ENCODE measurements around the gene NMUR1.

The NMUR1 gene

DNA sequence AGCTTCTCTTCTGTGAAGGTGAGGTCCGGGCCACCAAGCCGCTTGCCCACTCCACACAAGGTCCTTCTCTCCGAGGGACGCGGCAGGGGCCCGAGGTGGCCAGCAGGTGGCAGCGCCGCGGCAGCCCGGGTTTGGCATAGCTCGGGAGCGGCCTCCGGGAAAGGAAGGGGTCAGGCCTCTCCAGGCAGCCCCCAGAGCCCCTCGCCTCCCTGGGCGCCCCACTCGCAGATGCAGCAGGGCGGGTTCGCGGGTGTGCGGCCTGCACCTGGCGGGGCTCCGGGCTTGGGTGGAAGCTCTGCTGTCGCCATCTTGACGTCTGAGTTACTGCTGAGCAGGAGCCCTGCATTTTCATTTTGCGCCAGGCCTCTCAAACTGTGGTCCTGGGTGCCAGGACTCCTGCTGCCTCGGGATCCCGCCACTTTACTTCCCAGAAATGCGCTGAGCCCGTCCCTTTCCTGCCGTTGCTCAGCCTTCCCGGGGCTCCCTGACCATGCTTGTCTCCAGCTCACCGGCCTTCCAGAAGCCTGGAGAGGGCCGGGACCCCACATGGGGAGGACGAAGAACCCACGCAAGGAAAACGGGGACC is 47.3 kb downstream of the NMUR1 start (continued):
- TF ChIP-seq ZNF768 (tag by site-specific recombination; IDR thresholded peaks at IDR 0.05) (no peak), IKZF3 (tag by site-specific recombination; IDR thresholded peaks at IDR 0.05) (no peak), ZNF157 (tag by site-specific recombination; IDR thresholded peaks at IDR 0.05) (no peak), YY2 (tag by site-specific recombination; IDR thresholded peaks at IDR 0.05) (no peak), ZNF423 (tag by site-specific recombination; IDR thresholded peaks at IDR 0.05) (no peak), ZNF701 (tag by site-specific recombination; IDR thresholded peaks at IDR 0.05) (no peak), ZNF140 (tag by site-specific recombination; IDR thresholded peaks at IDR 0.05) (no peak), KLF7 (tag by site-specific recombination; IDR thresholded peaks at IDR 0.05; ENCODE audit: borderline replicate concordance) (no peak), ZNF2 (tag by site-specific recombination; IDR thresholded peaks at IDR 0.05) (peak; percentile 89), ZNF473 (tag by site-specific recombination; IDR thresholded peaks at IDR 0.05) (no peak), ZNF19 (tag by site-specific recombination; IDR thresholded peaks at IDR 0.05; ENCODE audit: low read depth) (no peak), MEIS1 (CRISPR knock-in tag; IDR thresholded peaks at IDR 0.05; ENCODE audit: borderline replicate concordance) (no peak), ZNF23 (tag by site-specific recombination; IDR thresholded peaks at IDR 0.05; ENCODE audit: borderline replicate concordance) (no peak)
- TF ChIP-seq, protein P1, sequence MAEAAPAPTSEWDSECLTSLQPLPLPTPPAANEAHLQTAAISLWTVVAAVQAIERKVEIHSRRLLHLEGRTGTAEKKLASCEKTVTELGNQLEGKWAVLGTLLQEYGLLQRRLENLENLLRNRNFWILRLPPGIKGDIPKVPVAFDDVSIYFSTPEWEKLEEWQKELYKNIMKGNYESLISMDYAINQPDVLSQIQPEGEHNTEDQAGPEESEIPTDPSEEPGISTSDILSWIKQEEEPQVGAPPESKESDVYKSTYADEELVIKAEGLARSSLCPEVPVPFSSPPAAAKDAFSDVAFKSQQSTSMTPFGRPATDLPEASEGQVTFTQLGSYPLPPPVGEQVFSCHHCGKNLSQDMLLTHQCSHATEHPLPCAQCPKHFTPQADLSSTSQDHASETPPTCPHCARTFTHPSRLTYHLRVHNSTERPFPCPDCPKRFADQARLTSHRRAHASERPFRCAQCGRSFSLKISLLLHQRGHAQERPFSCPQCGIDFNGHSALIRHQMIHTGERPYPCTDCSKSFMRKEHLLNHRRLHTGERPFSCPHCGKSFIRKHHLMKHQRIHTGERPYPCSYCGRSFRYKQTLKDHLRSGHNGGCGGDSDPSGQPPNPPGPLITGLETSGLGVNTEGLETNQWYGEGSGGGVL (tag by site-specific recombination; IDR thresholded peaks at IDR 0.05): no peak
- TF ChIP-seq, protein P2, sequence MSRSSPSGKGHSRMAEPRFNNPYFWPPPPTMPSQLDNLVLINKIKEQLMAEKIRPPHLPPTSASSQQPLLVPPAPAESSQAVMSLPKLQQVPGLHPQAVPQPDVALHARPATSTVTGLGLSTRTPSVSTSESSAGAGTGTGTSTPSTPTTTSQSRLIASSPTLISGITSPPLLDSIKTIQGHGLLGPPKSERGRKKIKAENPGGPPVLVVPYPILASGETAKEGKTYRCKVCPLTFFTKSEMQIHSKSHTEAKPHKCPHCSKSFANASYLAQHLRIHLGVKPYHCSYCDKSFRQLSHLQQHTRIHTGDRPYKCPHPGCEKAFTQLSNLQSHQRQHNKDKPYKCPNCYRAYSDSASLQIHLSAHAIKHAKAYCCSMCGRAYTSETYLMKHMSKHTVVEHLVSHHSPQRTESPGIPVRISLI (tag by site-specific recombination; IDR thresholded peaks at IDR 0.05): no peak
- TF ChIP-seq, protein P3, sequence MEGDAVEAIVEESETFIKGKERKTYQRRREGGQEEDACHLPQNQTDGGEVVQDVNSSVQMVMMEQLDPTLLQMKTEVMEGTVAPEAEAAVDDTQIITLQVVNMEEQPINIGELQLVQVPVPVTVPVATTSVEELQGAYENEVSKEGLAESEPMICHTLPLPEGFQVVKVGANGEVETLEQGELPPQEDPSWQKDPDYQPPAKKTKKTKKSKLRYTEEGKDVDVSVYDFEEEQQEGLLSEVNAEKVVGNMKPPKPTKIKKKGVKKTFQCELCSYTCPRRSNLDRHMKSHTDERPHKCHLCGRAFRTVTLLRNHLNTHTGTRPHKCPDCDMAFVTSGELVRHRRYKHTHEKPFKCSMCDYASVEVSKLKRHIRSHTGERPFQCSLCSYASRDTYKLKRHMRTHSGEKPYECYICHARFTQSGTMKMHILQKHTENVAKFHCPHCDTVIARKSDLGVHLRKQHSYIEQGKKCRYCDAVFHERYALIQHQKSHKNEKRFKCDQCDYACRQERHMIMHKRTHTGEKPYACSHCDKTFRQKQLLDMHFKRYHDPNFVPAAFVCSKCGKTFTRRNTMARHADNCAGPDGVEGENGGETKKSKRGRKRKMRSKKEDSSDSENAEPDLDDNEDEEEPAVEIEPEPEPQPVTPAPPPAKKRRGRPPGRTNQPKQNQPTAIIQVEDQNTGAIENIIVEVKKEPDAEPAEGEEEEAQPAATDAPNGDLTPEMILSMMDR (tag by site-specific recombination; IDR thresholded peaks at IDR 0.05): peak; percentile 84

DNA sequence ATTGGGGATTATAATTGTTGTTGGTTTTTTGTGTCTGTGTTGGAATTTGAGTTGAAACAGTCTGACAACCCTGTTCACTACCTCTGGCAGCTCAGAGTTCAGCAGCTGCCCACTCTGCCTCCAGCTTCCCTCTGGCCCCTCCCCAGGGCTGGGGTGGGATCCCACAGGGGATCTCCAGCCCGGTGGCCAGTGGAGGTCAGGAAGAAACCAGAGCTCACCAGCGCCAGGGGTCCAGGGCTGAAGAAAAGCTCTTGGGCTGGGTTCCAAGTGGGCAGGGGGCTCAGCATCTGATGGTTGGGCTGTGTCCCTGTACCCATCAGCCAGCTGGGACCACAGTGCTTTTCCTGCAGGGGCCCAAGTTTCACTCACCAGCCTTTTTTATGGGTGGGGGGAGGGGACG is 49.5 kb downstream of the NMUR1 start:
- CTCF ChIA-PET: interaction anchor here (0.7 to 6.1 kb wide), 10 partner anchors 8 to 524 kb away, joined by 3 to 55 read pairs (median 3); partner anchors contain the start of gene NCL
- H3K36me3 ChIP-seq (ENCODE audit: control insufficient read depth in 2 of 2, insufficient read depth in 1 of 2, low read length in 2 of 2): no peaks in the 10 kb centered on the region
- no peak overlapping the region for H3K27ac ChIP-seq (ENCODE audit: extremely low read depth, low read depth, low read length)
- POLR2A ChIA-PET: interaction anchor here (4.3 kb wide), 1 partner anchor 16 kb away, joined by 43 read pairs; the partner anchor contains the start of gene NCL
- no peaks in the 10 kb centered on the region for H3K4me1 ChIP-seq (ENCODE audit: control insufficient read depth, insufficient read depth, low read length)
- H3K4me3 ChIP-seq (ENCODE audit: low read depth, low read length): no peak overlapping the region
- no peaks in the 10 kb centered on the region for H3K9me3 ChIP-seq (ENCODE audit: control insufficient read depth, insufficient read depth, low read depth, low read length)
- TF ChIP-seq TRIM28 (IDR thresholded peaks at IDR 0.05; ENCODE audit: borderline replicate concordance, low read length): no peak
- TF ChIP-seq KLF10 (tag by site-specific recombination; IDR thresholded peaks at IDR 0.05): no peak
- TF ChIP-seq ZNF514 (tag by site-specific recombination; IDR thresholded peaks at IDR 0.05): no peak
- TF ChIP-seq ZNF629 (tag by site-specific recombination; IDR thresholded peaks at IDR 0.05): no peak
- TF ChIP-seq, protein P4, sequence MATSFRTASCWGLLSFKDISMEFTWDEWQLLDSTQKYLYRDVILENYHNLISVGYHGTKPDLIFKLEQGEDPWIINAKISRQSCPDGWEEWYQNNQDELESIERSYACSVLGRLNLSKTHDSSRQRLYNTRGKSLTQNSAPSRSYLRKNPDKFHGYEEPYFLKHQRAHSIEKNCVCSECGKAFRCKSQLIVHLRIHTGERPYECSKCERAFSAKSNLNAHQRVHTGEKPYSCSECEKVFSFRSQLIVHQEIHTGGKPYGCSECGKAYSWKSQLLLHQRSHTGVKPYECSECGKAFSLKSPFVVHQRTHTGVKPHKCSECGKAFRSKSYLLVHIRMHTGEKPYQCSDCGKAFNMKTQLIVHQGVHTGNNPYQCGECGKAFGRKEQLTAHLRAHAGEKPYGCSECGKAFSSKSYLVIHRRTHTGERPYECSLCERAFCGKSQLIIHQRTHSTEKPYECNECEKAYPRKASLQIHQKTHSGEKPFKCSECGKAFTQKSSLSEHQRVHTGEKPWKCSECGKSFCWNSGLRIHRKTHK (tag by site-specific recombination; IDR thresholded peaks at IDR 0.05): no peak
- no peak for TF ChIP-seq ZNF660 (tag by site-specific recombination; IDR thresholded peaks at IDR 0.05)
- TF ChIP-seq, protein P5, sequence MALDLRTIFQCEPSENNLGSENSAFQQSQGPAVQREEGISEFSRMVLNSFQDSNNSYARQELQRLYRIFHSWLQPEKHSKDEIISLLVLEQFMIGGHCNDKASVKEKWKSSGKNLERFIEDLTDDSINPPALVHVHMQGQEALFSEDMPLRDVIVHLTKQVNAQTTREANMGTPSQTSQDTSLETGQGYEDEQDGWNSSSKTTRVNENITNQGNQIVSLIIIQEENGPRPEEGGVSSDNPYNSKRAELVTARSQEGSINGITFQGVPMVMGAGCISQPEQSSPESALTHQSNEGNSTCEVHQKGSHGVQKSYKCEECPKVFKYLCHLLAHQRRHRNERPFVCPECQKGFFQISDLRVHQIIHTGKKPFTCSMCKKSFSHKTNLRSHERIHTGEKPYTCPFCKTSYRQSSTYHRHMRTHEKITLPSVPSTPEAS (tag by site-specific recombination; IDR thresholded peaks at IDR 0.05): no peak
- TF ChIP-seq ZSCAN16 (tag by site-specific recombination; IDR thresholded peaks at IDR 0.05): no peak
- TF ChIP-seq ZFHX2 (tag by site-specific recombination; conservative IDR thresholded peaks at IDR 0.05): no peak
- no peak for TF ChIP-seq ZNF624 (tag by site-specific recombination; IDR thresholded peaks at IDR 0.05)
- TF ChIP-seq, protein P6, sequence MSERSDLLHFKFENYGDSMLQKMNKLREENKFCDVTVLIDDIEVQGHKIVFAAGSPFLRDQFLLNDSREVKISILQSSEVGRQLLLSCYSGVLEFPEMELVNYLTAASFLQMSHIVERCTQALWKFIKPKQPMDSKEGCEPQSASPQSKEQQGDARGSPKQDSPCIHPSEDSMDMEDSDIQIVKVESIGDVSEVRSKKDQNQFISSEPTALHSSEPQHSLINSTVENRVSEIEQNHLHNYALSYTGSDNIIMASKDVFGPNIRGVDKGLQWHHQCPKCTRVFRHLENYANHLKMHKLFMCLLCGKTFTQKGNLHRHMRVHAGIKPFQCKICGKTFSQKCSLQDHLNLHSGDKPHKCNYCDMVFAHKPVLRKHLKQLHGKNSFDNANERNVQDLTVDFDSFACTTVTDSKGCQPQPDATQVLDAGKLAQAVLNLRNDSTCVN (tag by site-specific recombination; optimal IDR thresholded peaks at IDR 0.05): no peak
- no peak for TF ChIP-seq SALL2 (tag by site-specific recombination; IDR thresholded peaks at IDR 0.05; ENCODE audit: borderline replicate concordance)
- no peak for TF ChIP-seq ZNF394 (tag by site-specific recombination; IDR thresholded peaks at IDR 0.05; ENCODE audit: borderline replicate concordance)
